RWPE1 (cell line): Measurements from ENCODE around the gene PLCB1.

Source experiments
- CTCF ChIA-PET: fragments of 350-600 bp; sonication (Branson Sonifier 250); formaldehyde crosslinking; extraction: SDS; loops from one replicate; lab custom pipeline; 2021; lab: Yijun Ruan, JAX
- POLR2A ChIA-PET: fragments of 400-600 bp; formaldehyde crosslinking; extraction: SDS; loops from one replicate; lab custom pipeline; 2020; ENCODE audit warnings: antibody characterized with exemption; ENCODE audit not compliant: low non-redundant PET; lab: Yijun Ruan, JAX
- DNase-seq: peaks from one replicate; pipeline ENCODE4 v3.0.0; 2012; ENCODE audit warnings: low spot score
- H3K27ac ChIP-seq: fragments of 450-650 bp; 2 replicates; pipeline ENCODE4 v1.5.1; 2017
- TF ChIP-seq, protein P1 (sequence below): fragments of 450-650 bp; conservative IDR thresholded peaks from 2 replicates; pipeline ENCODE4 v1.5.1; 2017; ENCODE audit warnings: low read depth, mild to moderate bottlenecking

The PLCB1 gene

DNA sequence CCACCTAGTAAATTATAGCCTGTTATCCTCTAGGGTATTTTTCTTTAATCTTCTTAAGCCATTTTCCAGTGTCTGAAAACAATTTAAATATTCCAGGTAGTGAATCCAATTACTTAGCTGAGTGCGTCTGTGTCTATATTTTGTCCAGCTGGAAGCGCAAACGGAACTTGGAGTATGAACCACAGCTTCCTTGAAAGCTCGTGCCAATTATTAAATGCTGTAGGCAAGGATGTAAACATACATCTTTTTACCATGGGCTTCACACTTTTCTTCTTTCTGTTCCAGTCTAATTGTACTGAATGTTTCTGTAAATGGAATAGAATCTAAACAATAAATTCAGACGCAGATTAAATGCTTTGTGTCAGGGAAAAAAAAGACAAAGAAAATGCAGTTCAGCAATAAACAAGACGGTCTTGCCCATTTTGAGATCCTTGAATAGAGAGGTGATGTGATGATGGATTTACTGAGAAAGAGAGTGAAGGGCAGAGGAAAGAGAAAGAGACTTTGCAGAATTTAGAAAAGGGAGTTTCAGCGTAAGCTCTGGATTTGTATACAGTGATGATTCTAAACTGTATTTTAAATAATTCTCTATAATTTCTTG is 1.9 kb downstream of the PLCB1 start:
- POLR2A ChIA-PET = no interaction called here
- TF ChIP-seq, protein P1, sequence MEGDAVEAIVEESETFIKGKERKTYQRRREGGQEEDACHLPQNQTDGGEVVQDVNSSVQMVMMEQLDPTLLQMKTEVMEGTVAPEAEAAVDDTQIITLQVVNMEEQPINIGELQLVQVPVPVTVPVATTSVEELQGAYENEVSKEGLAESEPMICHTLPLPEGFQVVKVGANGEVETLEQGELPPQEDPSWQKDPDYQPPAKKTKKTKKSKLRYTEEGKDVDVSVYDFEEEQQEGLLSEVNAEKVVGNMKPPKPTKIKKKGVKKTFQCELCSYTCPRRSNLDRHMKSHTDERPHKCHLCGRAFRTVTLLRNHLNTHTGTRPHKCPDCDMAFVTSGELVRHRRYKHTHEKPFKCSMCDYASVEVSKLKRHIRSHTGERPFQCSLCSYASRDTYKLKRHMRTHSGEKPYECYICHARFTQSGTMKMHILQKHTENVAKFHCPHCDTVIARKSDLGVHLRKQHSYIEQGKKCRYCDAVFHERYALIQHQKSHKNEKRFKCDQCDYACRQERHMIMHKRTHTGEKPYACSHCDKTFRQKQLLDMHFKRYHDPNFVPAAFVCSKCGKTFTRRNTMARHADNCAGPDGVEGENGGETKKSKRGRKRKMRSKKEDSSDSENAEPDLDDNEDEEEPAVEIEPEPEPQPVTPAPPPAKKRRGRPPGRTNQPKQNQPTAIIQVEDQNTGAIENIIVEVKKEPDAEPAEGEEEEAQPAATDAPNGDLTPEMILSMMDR = no peak
- CTCF ChIA-PET = interaction anchor here (0.8 to 1.1 kb wide), 2 partner anchors 13 to 301 kb away, joined by 3 read pairs; no protein-coding TSS in a partner anchor
- no peak overlapping the region for H3K27ac ChIP-seq
- no peak for DNase-seq

GRCh38 chr20:8139899-8140298 is 7.8 kb downstream of the PLCB1 start:
- TF ChIP-seq, protein P1 = no peak
- ChIA-PET POLR2A (no interaction called here), CTCF (no interaction called here)
- DNase-seq = no peak
- no peak overlapping the region for H3K27ac ChIP-seq

DNA sequence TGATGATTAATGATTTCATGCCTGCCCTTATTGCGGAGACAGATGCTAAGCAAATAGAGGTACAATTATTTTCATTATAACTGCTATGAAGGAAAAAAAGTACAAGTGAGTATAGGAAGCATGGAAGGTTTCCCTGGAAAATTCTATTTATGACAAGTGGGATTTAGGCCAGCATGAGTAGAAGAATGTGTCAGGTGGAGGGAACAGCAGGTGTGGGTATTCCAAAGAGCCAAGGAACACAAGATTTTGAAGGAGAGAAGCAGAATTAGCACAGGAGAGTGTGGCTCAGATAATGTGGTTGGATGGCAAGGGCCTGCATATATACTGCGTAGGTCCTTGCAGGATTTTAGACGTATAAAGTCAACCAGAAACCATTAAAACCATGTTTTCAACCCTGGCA is 11.4 kb downstream of the PLCB1 start:
- ChIA-PET CTCF (interaction anchor here (0.7 kb wide), 1 partner anchor 391 kb away, joined by 3 read pairs; no protein-coding TSS in a partner anchor), POLR2A (no interaction called here)
- TF ChIP-seq, protein P1 = no peak
- no peak overlapping the region for H3K27ac ChIP-seq
- DNase-seq = no peak

- no peak overlapping the region for H3K27ac ChIP-seq
- ChIA-PET CTCF (no interaction called here), POLR2A (no interaction called here)
- TF ChIP-seq, protein P1 = no peak
- no peak for DNase-seq
Measured at GRCh38 chr20:8144282-8145245, 12.5 kb downstream of the PLCB1 start.

- TF ChIP-seq, protein P1 = no peak
- no peak overlapping the region for H3K27ac ChIP-seq
- POLR2A ChIA-PET = no interaction called here
- no peak for DNase-seq
- CTCF ChIA-PET = no interaction called here
Measured at GRCh38 chr20:8145246-8146168, 13.4 kb downstream of the PLCB1 start.
